Stimulated activated CD4-positive, alpha-beta T cell treated with anti-CD3 and anti-CD28 coated beads, Interleukin-1b, Interleukin-23, amount 100 ng/mL, for 1 hour (primary cell): ENCODE measurements around the gene ABLIM2.
"Not testable (repeated sequence)": the region's sequence is repeated elsewhere in the genome, so short reads cannot be mapped to it uniquely, and the experiment has no call there.

Experiments
- DNase-seq, 2 donors: peaks; one replicate each; pipeline ENCODE4 v3.0.0-alpha.2; 2020; ENCODE audit warnings: low read depth in 2 of 2

ABLIM2 gene

DNA sequence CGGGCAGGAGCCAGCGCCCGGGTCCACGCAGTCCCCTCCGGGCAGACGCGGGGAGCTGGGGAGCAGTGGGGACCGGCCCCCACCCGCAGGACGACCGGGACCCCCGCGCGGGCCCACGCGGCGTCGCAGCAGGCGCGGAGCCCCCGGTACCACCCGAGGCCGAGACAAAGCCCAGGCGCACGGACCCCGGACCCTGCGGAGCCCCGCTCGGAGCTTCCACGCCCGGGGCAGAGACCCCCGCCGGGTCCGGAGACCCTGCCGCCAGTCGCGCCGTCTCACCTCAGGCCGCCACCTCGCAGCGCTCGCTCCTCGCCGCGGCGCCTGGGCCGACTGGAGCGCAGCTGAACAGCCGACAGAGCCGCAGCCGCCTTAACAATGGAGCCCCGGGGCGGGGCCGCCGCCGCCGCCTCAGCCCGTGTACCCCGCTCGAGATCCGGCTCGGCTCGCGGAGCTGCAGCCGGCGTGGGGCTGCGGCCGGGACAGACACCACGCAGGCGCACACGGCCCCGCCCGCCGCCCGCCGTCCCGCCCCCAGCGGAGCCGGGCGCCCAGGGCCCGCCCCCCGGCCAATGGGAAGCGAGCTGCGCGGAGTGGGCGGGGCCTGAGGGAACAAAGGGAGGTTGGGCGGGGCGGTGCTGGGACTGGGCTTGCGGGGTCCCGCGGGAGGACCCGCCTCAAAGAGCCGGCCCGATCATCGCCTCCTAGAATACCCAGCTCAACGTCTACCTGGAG is 219.1 kb downstream of the ABLIM2 start, which contains the start of gene AFAP1:
TSS of gene AFAP1 (minus strand) at position 485 of the 732 bp plus-strand sequence. CDS start 67,783 bp downstream, outside the sequence.
- peak; percentile 77 to 87 for DNase-seq

DNA sequence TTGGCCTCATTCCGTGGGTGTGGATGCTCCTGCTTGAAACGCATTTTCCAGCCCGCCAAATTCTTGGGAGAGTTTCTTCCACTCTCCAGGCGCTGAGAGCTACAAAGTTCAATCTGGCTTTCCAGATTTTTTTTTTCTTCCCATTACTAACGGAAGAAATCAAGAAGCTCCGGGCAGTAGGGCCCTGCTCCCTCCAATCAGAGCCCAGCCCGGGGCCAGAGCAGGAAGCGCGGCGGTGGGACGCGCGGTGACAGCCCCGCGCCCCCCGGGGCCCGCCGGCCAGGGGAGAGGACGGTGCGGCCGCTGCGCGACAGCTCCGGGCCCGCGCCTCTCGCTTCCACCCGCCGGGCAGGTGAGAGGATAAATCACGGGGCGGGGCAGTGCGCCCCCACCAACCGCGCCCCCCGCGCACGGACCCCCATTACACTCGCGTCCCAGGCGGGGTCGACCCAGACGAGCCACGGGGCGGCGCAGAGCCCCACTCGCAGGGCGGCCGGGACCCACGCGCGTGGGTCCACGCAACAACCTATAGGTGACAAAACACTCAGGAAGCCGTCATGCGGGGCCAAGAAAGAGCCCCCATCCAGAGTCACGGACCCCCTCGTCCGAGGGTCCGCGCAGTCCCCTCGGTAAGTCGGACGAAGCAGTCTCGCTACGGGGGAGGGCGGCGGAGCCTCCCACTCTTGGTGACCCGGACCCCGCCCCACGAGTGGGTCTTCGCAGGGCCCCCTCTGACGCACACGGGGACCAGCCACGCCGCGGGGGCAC is 219.8 kb downstream of the ABLIM2 start:
- no peak for DNase-seq

DNA sequence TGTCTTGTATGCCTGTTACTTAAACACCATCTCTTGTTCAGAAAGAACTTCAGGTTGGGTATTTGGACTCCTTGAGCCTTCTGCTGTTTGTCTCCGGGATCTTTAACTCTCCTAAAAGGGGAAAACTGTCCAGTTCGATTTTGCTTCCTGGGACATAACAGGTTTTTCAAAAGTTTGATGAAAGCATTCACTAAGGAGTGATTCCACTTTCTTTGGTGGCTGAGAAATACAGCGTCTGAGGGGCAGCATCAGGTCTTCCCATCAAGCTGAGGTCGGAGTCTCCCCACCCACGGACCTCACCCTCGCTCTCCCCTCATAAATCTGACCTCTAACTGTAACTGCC is 220.4 kb downstream of the ABLIM2 start:
- no peak for DNase-seq

DNA sequence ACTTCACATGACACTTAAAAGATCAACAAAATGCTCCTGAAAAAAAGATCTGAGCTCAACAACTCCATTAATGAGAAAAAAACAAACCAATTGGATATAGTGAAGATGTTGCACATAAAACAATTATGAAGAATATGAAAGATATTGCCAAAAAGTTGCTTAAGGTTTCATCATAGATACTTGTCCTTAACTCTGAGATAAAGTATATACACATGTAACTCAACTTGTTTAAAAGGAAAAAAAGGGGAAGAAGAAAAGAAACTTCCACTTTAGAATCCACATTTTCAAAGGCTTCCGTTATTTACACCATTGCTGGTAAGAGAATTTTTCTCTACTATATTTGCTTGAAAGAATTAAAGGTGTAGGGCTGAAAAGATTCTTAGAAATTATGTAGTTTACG is 221.6 kb downstream of the ABLIM2 start:
- DNase-seq: no peak

DNA sequence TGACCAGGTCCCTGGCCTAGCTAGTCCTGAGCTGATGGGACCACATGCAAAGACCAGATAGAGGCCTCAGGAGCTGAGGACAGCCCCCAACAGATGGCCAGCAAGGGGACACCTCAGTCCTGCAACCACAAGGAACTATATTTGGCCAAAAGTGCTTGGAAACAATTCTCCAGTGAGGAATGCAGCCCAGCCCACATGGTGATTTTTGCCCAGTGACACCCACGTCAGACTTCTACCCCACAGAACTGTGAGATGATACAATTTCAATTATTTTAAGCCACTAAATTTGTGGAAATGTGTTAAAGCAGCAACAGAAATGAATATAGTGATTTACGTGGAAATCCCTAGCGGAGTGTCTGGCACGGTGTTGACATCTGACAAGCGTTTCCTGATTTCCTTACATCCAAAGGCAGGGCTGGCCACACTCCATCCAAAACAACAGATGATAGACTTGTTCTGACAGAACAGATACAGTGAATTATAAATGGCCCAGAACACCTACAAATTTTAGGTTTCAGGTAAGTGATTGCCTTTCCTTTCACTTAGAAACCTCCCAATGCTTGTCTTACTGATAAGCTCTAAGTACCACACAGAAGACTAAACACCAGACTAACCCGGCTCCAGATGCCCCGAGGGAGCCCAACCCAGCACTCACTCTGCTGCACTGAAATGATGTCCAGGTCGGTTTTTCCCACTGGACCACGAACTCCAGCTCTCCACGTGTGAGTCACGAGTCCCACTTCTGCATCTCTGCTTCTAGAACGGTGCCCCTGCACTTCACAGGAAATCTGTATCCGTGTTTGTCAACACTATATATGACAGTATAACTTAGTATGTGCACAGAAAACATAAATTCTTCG is 224.7 kb downstream of the ABLIM2 start:
- DNase-seq: no peak

DNA sequence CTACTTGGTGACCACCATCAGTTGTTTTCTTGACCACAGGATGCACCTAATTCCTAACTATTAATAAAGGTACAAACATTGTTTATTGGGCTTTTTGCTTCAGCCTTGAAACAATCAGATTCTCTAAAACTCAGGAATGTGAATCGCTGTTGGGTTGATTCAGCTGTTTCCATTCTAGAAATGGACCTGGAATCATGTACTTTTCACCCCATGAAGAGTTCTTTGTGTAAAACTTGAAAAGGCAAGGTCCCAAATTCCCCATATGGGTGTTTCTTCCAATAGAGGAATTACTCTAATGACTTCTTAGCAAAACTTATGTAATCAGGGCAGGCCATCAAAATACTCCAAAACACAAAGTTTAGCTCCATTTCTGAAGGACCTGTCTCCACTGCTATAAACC is 226.3 kb downstream of the ABLIM2 start:
- no peak for DNase-seq

DNA sequence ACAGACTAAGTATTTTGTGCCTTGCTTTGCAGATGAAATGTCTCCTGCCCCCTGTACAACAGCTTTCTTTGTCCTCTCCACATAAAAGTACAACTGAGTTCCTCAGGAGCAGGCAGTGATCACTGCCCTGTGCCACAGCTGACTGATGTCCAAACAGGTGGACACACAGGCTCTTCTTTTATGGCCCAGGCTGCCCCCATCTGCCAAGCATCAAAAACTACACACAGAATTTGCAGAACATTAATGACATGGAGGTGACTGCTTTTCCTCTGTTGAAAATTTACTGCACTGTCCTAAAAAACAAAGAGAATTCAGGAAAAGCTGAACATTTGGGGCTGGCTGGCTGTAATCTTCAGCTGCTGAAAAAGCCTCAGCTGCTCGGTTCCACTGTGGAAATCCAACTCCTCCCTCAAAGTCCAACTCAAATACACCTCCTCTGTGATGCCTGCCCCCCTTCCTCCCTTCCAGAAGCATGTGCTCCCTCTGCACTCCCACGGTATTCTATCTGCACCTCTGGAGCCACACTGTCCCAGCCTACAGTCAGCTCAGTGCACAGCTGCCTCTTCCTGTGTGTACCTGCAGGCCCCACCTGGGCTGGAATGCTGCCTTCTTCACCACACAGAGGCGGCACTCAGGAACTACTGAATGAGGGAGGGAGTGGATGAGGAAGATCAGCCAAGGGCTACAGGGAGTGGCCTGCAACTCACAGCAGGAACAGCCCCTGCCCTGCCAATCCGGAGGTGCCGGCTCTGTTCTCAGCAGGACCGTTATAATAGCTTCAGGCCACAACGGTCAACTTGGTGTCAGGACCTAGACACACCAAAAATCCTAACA is 229.3 kb downstream of the ABLIM2 start:
- no peak for DNase-seq

DNA sequence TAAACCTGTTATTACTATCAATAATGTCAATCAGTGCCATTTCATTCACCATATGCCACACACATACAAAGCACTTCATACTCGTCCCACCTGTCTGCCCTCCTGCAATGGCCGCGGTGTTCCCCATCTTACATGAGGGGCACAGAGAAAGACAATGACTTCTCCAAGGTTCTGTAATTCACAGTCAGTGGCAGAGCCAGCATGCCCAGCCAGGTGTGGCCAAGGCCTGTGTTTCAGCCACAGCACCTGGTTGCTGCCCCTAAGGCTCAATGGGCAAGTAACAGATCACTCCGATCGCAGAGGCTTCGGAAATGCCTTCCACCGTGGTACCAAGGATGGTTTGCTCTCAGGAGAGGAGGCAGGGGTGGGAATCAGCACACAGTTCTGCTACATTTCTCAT is 229.9 kb downstream of the ABLIM2 start:
- DNase-seq: no peak

DNA sequence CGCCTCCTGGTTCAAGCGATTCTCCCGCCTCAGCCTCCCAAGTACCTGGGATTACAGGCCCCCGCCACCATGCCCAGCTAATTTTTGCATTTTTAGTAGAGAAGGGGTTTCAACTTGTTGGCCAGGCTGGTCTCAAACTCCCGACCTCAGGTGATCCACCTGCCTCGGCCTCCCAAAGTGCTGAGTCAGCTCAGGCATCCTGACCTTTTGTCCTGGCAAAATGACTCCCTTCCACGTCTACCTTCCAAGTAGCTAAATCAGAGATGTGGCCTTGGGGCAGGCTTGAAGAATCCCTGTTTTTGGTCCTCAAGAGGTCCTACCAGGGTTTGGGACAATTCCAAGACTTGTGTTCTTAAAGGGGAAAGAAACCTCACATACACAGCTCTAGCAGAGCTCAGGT is 231.8 kb downstream of the ABLIM2 start:
- no peak for DNase-seq

DNA sequence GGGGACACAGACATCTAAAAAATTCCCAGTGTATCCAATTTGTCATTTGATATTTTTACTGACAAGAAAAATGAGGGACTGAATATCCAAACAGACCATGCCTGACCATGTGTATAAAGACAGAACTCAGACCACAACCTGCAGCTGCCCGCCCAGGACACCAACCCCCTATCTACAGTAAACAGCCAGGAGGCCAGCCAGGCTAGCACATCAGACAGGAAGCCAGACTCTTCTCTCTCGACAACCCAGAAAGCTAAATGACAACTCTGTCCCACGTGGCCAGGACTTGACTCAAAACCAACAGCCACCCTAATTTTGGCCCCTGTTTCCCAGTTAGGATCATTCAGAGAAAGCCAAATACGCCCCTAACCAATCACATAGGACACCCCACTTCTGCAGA is 234.0 kb downstream of the ABLIM2 start:
- no peak for DNase-seq

DNA sequence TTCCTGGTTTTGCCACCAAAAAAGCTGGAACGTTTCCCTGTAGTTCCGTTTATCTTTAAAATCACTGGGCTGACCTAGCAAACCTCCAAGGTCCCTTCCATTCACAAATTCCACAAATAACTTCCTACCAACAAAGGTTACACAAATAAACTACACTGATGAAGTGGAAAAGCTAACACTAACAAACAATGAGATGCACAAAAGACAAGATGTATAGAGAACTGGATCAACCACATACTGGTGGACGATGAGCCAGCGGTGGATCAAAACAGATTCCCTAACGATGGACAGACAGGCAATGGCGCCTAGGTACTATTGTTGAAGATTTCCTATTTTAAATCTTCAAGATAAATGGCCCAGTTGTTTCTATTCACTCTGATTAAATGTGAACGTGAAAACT is 234.4 kb downstream of the ABLIM2 start:
- DNase-seq: no peak

DNA sequence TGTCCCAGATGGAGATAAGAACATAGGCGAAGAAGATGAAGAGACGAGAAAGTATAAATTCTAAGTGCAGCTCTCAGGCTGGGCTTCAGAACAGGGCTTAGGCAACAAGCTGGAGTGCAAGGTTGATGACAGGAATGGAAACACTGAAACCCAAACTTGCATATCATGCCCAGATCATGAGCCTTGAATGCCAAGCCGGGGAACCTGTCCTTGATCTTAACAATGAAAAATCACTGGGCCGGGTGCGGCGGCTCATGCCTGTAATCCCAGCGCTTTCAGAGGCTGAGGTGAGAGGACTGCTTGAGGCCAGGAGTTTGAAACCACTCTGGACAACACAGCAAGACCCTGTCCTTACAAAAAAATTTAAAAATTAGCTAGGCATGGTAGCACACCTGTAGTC is 236.1 kb downstream of the ABLIM2 start:
- DNase-seq: no peak

DNA sequence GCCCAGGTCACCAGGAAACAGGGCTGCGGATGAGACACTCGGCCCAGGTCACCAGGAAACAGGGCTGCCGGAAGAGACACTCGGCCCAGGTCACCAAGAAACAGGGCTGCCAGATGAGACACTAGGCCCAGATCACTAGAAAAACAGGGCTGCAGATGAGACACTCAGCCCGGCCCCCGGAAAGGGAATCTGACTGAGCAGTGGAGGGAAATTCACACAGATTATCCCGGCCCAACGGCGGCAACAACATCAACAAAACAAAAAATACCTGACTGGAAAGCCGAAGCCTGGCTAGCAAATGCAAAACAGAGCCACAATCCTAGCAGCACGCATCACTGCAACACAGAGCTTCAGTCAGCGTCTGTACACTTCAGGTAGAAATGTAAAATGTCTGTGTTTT is 239.6 kb downstream of the ABLIM2 start:
- no peak for DNase-seq

DNA sequence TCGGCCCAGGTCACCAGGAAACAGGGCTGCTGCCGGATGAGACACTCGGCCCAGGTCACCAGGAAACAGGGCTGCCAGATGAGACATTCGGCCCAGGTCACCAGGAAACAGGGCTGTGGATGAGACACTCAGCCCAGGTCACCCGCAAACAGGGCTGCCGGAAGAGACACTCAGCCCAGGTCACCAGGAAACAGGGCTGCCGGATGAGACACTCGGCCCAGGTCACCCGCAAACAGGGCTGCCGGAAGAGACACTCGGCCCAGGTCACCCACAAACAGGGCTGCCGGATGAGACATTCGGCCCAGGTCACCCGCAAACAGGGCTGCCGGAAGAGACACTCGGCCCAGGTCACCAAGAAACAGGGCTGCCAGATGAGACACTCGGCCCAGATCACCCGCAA is 240.4 kb downstream of the ABLIM2 start:
- not testable (repeated sequence) for DNase-seq

DNA sequence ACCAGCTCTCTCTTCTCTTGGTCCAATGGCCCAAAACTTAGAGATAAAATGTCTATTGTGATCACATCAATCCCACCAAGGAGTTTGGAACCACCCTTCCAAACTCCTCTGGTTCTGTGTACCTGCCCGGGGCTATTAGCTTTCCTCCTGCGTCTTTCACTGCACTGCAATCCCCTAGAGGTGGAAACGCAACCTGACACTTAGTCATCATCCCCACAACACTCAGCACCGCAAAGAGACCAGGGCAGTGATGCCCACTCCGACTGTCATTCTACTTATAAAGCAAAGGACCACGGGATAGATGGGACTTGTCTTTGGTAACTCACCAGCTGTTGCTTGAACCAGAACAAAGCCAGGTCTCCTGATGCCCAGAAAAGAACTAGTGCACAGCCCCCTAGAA is 240.9 kb downstream of the ABLIM2 start:
- DNase-seq: no peak

DNA sequence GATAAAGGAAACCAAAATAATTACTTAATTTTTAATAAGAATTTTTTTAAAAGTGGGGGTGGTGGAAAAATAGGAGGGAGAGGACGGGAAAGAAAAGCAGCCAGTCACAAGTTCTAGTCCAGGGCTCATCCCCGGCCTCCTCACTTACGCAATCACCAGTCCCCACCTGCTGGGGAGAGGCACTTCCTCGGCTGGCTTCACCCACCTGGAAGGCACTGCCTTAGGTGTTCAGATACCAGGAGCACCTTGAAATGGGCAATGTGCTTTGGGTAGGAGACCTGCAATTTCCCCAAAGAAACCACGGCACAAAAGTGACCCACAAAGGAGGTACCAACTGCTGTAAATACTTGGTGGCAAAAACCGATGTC is 242.8 kb downstream of the ABLIM2 start:
- DNase-seq: no peak
